HL-60 (cell line): ENCODE measurements around the gene PRPF40B.

Experiments used
- DNase-seq, 2 experiments: peaks; one replicate each; pipeline ENCODE4 v3.0.0-alpha.2; 2010 to 2020; ENCODE audit warnings: low read depth in 1 of 2, low spot score in 1 of 2
- H3K27ac ChIP-seq: fragments of 250-450 bp; sonication (Bioruptor Pico); replicated peaks from 2 replicates; pipeline ENCODE4 v1.5.1; 2020; ENCODE audit warnings: mild to moderate bottlenecking, moderate library complexity
- H3K27me3 ChIP-seq: fragments of 250-450 bp; sonication (Bioruptor Pico); 2 replicates; pipeline ENCODE4 v1.5.1; 2021; ENCODE audit warnings: mild to moderate bottlenecking, moderate library complexity; ENCODE audit not compliant: insufficient read depth, poor library complexity, severe bottlenecking
- H3K4me3 ChIP-seq: replicated peaks from 2 replicates; pipeline ENCODE4 v1.5.1; 2011; ENCODE audit warnings: mild to moderate bottlenecking, control low read depth, low read length; ENCODE audit not compliant: insufficient read depth
- CTCF ChIP-seq: IDR thresholded peaks from one replicate; pipeline ENCODE4 v1.5.1; 2011; ENCODE audit warnings: low read length, control low read depth, inconsistent platforms; ENCODE audit not compliant: insufficient read depth
- GABPA ChIP-seq: IDR thresholded peaks from 2 replicates; pipeline ENCODE4 v1.6.1; 2012; ENCODE audit warnings: low read depth
- POLR2AphosphoS5 ChIP-seq: IDR thresholded peaks from 2 replicates; pipeline ENCODE4 v1.6.1; 2012; ENCODE audit warnings: low read depth
- REST ChIP-seq: IDR thresholded peaks from 2 replicates; pipeline ENCODE4 v1.6.1; 2012; ENCODE audit warnings: low read depth; ENCODE audit not compliant: insufficient replicate concordance
- SPI1 ChIP-seq: IDR thresholded peaks from 2 replicates; pipeline ENCODE4 v1.6.1; 2012; ENCODE audit warnings: low read depth, mild to moderate bottlenecking, borderline replicate concordance

The PRPF40B gene

GRCh38 chr12:49584591-49584990 is 38.8 kb upstream of the PRPF40B start:
- TF ChIP-seq GABPA (no peak), POLR2AphosphoS5 (no peak), CTCF (no peak), SPI1 (no peak), REST (no peak)
- no peak for DNase-seq
- no peaks in the 10 kb centered on the region for H3K27me3 ChIP-seq
- H3K27ac ChIP-seq = no peak overlapping the region
- H3K4me3 ChIP-seq = no peak overlapping the region

GRCh38 chr12:49585477-49586459 is 37.6 kb upstream of the PRPF40B start:
- H3K27me3 ChIP-seq = no peaks in the 10 kb centered on the region
- TF ChIP-seq REST (no peak), POLR2AphosphoS5 (no peak), CTCF (no peak), GABPA (no peak), SPI1 (no peak)
- no peak overlapping the region for H3K4me3 ChIP-seq
- no peak overlapping the region for H3K27ac ChIP-seq
- DNase-seq = no peak

DNA sequence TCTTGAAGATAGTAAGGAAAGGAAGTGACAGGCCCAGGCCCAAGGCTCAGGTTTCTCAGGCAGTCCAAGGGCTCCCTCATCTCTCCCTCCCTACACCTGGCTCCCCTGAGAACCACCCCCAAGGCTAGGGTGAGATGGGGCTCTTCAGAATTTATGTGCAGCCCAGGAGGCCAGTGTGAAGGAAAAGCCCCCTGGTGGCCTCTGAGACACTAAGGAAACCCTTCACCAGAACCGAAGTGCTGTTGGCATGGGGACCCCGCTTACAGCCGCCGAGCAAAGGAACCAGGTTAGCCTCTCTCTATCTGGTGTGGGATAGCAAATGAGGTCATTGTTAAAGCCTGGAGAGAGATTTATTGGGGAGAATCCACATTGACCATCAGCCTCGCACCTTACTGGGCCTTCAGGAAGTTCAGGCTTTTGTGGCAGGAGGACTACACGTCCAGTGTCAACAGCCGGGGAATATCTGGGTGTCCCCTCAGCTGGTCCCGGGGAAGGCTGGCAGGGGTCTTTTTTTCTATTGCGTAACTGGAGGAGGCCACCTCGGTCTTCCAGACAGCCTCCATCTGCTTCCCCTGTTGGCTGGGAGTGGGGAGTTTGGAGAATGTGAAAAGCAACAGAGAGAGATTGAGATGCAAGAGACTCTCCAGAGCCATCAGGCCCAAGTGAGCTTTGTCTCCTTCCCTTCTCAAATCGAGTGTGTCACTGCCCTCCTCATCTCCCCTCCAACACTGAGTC is 36.0 kb upstream of the PRPF40B start:
- TF ChIP-seq CTCF (no peak), REST (no peak), SPI1 (no peak), POLR2AphosphoS5 (no peak), GABPA (no peak)
- Histone ChIP-seq H3K27ac (no peak overlapping the region), H3K4me3 (no peak overlapping the region), H3K27me3 (no peaks in the 10 kb centered on the region)
- DNase-seq = no peak
